HG03342 (cell line): Measurements from ENCODE around the gene ZNF750.
A peak's percentile ranks its signal among the peaks of the same experiment; 100 is the strongest.

Experiments
- ATAC-seq: cut with Tn5 transposase; IDR thresholded peaks from one replicate; pipeline ENCODE4 v1.9.1; 2021; ENCODE audit warnings: mild to moderate bottlenecking, moderate library complexity; ENCODE audit not compliant: unreplicated experiment

ZNF750 gene

GRCh38 chr17:82873521-82873920 is 33.7 kb upstream of the ZNF750 start:
- no peak for ATAC-seq

- ATAC-seq: no peak
These were observed 33.0 kb upstream of the ZNF750 start for GRCh38 chr17:82872591-82873520.

GRCh38 chr17:82871776-82872561 is 32.1 kb upstream of the ZNF750 start:
- no peak for ATAC-seq

- ATAC-seq: peak; percentile 81
These were observed 31.4 kb upstream of the ZNF750 start for GRCh38 chr17:82871056-82871775.

GRCh38 chr17:82870541-82870940 is 30.7 kb upstream of the ZNF750 start:
- ATAC-seq: no peak

- no peak for ATAC-seq
These were observed 30.3 kb upstream of the ZNF750 start for GRCh38 chr17:82870091-82870491.

GRCh38 chr17:82869536-82869935 is 29.7 kb upstream of the ZNF750 start:
- ATAC-seq: no peak

- ATAC-seq: no peak
These were observed 28.9 kb upstream of the ZNF750 start for GRCh38 chr17:82868715-82869131.

GRCh38 chr17:82867763-82868325 is 28.0 kb upstream of the ZNF750 start:
- ATAC-seq: no peak

- ATAC-seq: no peak
These were observed 26.9 kb upstream of the ZNF750 start for GRCh38 chr17:82866590-82867191.

GRCh38 chr17:82865774-82866395 is 26.1 kb upstream of the ZNF750 start:
- ATAC-seq: no peak

GRCh38 chr17:82865274-82865673 is 25.5 kb upstream of the ZNF750 start:
- no peak for ATAC-seq

GRCh38 chr17:82864713-82865248 is 25.0 kb upstream of the ZNF750 start:
- no peak for ATAC-seq

- peak; percentile 80 for ATAC-seq
These were observed 24.3 kb upstream of the ZNF750 start for GRCh38 chr17:82863941-82864712.

GRCh38 chr17:82863383-82863940 is 23.6 kb upstream of the ZNF750 start:
- ATAC-seq: no peak

GRCh38 chr17:82862737-82863382 is 23.0 kb upstream of the ZNF750 start:
- ATAC-seq: no peak

- no peak for ATAC-seq
These were observed 22.4 kb upstream of the ZNF750 start for GRCh38 chr17:82862191-82862590.

- no peak for ATAC-seq
These were observed 21.6 kb upstream of the ZNF750 start for GRCh38 chr17:82861393-82861775.
